H9 (cell line): ENCODE data around the gene LPP. TPM values are rescaled to one million over a fixed set of nuclear protein-coding genes. Genes with fewer than 3 reads are reported as not detected.

Experiments
- DNase-seq: peaks from one replicate; pipeline ENCODE4 v3.0.0-alpha.2; 2017
- H2AFZ ChIP-seq: one replicate; pipeline ENCODE4 v1.6.1; 2013; ENCODE audit warnings: mild to moderate bottlenecking, low read length, control low read depth, moderate library complexity
- H2AK5ac ChIP-seq: 2 replicates; pipeline ENCODE4 v1.6.1; 2013; ENCODE audit warnings: low read length, control low read depth, mixed read lengths; ENCODE audit not compliant: insufficient read length
- H2BK120ac ChIP-seq: one replicate; pipeline ENCODE4 v1.6.1; 2013; ENCODE audit warnings: low read depth, mild to moderate bottlenecking, low read length, control low read depth, inconsistent platforms; ENCODE audit not compliant: poor library complexity, severe bottlenecking
- H2BK12ac ChIP-seq: 2 replicates; pipeline ENCODE4 v1.6.1; 2013; ENCODE audit warnings: low read length, control low read depth, mixed read lengths, low read depth; ENCODE audit not compliant: insufficient read length
- H2BK15ac ChIP-seq: 2 replicates; pipeline ENCODE4 v1.6.1; 2013; ENCODE audit warnings: low read depth, low read length, control low read depth
- H2BK20ac ChIP-seq: one replicate; pipeline ENCODE4 v1.6.1; 2013; ENCODE audit warnings: low read depth, mild to moderate bottlenecking, low read length, control low read depth, inconsistent platforms; ENCODE audit not compliant: poor library complexity, severe bottlenecking
- H2BK5ac ChIP-seq: 2 replicates; pipeline ENCODE4 v1.6.1; 2013; ENCODE audit warnings: low read length, control low read depth, mixed read lengths; ENCODE audit not compliant: insufficient read length
- H3K14ac ChIP-seq: 2 replicates; pipeline ENCODE4 v1.6.1; 2013; ENCODE audit warnings: low read length, control low read depth; ENCODE audit not compliant: insufficient read depth
- H3K18ac ChIP-seq: 2 replicates; pipeline ENCODE4 v1.6.1; 2013; ENCODE audit warnings: low read depth, mild to moderate bottlenecking, mixed read lengths, low read length, control low read depth; ENCODE audit not compliant: insufficient read length
- H3K23ac ChIP-seq: 2 replicates; pipeline ENCODE4 v1.6.1; 2013; ENCODE audit warnings: low read length, control low read depth, mixed read lengths, low read depth; ENCODE audit not compliant: insufficient read length
- H3K23me2 ChIP-seq: 2 replicates; pipeline ENCODE4 v1.6.1; 2013; ENCODE audit warnings: low read depth, mild to moderate bottlenecking, mixed read lengths, low read length, control low read depth; ENCODE audit not compliant: insufficient read length, poor library complexity, severe bottlenecking
- H3K27ac ChIP-seq: 2 replicates; pipeline ENCODE4 v1.5.1; 2013; ENCODE audit warnings: low read length, control low read depth, mixed read lengths, low read depth; ENCODE audit not compliant: insufficient read length
- H3K27me3 ChIP-seq: 2 replicates; pipeline ENCODE4 v1.6.1; 2013; ENCODE audit warnings: low read length, control low read depth, inconsistent platforms; ENCODE audit not compliant: insufficient read depth
- H3K4ac ChIP-seq: 2 replicates; pipeline ENCODE4 v1.6.1; 2013; ENCODE audit warnings: low read depth, mild to moderate bottlenecking, control low read depth, inconsistent platforms, low read length, moderate library complexity
- H3K4me1 ChIP-seq: 2 replicates; pipeline ENCODE4 v1.6.1; 2013; ENCODE audit warnings: low read length, control low read depth, inconsistent platforms; ENCODE audit not compliant: insufficient read depth
- H3K4me2 ChIP-seq: 2 replicates; pipeline ENCODE4 v1.6.1; 2013; ENCODE audit warnings: low read length, control low read depth, mixed read lengths; ENCODE audit not compliant: insufficient read length, insufficient read depth
- H3K56ac ChIP-seq: 2 replicates; pipeline ENCODE4 v1.6.1; 2013; ENCODE audit warnings: low read depth, mild to moderate bottlenecking, mixed read lengths, low read length, control low read depth; ENCODE audit not compliant: insufficient read length
- H3K79me1 ChIP-seq: 2 replicates; pipeline ENCODE4 v1.6.1; 2013; ENCODE audit warnings: low read depth, mild to moderate bottlenecking, moderate library complexity, low read length, control low read depth, inconsistent platforms; ENCODE audit not compliant: insufficient read depth, poor library complexity, severe bottlenecking
- H3K79me2 ChIP-seq: 2 replicates; pipeline ENCODE4 v1.6.1; 2013; ENCODE audit warnings: low read length, control low read depth, inconsistent platforms; ENCODE audit not compliant: insufficient read depth
- H3K9ac ChIP-seq: 2 replicates; pipeline ENCODE4 v1.6.1; 2013; ENCODE audit warnings: low read length, control low read depth, mixed read lengths; ENCODE audit not compliant: insufficient read length; ENCODE audit errors: extremely low read depth
- H3K9me3 ChIP-seq: one replicate; pipeline ENCODE4 v1.6.1; 2013; ENCODE audit warnings: low read depth, low read length, inconsistent platforms; ENCODE audit not compliant: control insufficient read depth
- H3T11ph ChIP-seq: one replicate; pipeline ENCODE4 v1.6.1; 2013; ENCODE audit warnings: mild to moderate bottlenecking, low read length, control low read depth, inconsistent platforms
- H4K20me1 ChIP-seq: one replicate; pipeline ENCODE4 v1.6.1; 2013; ENCODE audit not compliant: control insufficient read depth, insufficient read length, insufficient read depth
- H4K5ac ChIP-seq: 2 replicates; pipeline ENCODE4 v1.6.1; 2013; ENCODE audit warnings: low read depth, mild to moderate bottlenecking, mixed read lengths, low read length, control low read depth; ENCODE audit not compliant: insufficient read length
- H4K8ac ChIP-seq: replicated peaks from 2 replicates; pipeline ENCODE4 v1.6.1; 2013; ENCODE audit warnings: low read length, control low read depth, mixed read lengths, low read depth; ENCODE audit not compliant: insufficient read length
- H4K91ac ChIP-seq: 2 replicates; pipeline ENCODE4 v1.6.1; 2013; ENCODE audit warnings: low read depth, mild to moderate bottlenecking, moderate library complexity, mixed read lengths, low read length, control low read depth; ENCODE audit not compliant: insufficient read length
- H3K27ac Mint-ChIP-seq, 3 experiments: 2 replicates in 2 of 3; 3 replicates in 1 of 3; pipeline ENCODE4 v1.8.0; 2020 to 2021; ENCODE audit warnings: mixed read lengths in 3 of 3, mild to moderate bottlenecking in 1 of 3, moderate library complexity in 1 of 3
- H3K27me3 Mint-ChIP-seq: 2 replicates; pipeline ENCODE4 v1.8.0; 2021; ENCODE audit warnings: low read depth, mild to moderate bottlenecking, moderate library complexity, mixed read lengths
- H3K36me3 Mint-ChIP-seq, 3 experiments: 2 replicates in 2 of 3; 3 replicates in 1 of 3; pipeline ENCODE4 v1.8.0; 2020 to 2021; ENCODE audit warnings: low read depth in 3 of 3, mixed read lengths in 3 of 3; ENCODE audit not compliant: insufficient read depth in 1 of 3
- H3K4me1 Mint-ChIP-seq, 2 experiments: 2 replicates each; pipeline ENCODE4 v1.8.0; 2020; ENCODE audit warnings: mixed read lengths in 2 of 2
- H3K4me3 Mint-ChIP-seq, 2 experiments: 2 replicates in 1 of 2; 3 replicates in 1 of 2; pipeline ENCODE4 v1.8.0; 2020 to 2021; ENCODE audit warnings: mild to moderate bottlenecking in 2 of 2, mixed read lengths in 2 of 2, moderate library complexity in 1 of 2
- H3K9me3 Mint-ChIP-seq, 2 experiments: 2 replicates in 1 of 2; 3 replicates in 1 of 2; pipeline ENCODE4 v1.8.0; 2020; ENCODE audit warnings: mild to moderate bottlenecking in 2 of 2, mixed read lengths in 2 of 2, moderate library complexity in 1 of 2
- CTCF ChIP-seq: fragments of 200-600 bp; sonication (generic); conservative IDR thresholded peaks from 3 replicates; pipeline ENCODE4 v1.8.0; 2021; ENCODE audit warnings: antibody characterized with exemption, mild to moderate bottlenecking
- WGBS: extraction: QIAGEN DNeasy Blood & Tissue Kit; methylation state at CpG from one replicate; pipeline ENCODE4 v1.1.7; 2013; ENCODE audit warnings: missing lambda C conversion rate, low lambda C conversion rate, mixed read lengths; ENCODE audit not compliant: insufficient read length; ENCODE audit errors: extremely low coverage; 5-methylcytosine and 5-hydroxymethylcytosine counted together
- total RNA-seq: library from RNA; stranded (reverse); gene quantifications from 2 replicates; pipeline ENCODE4 v1.2.1, GENCODE V29; 2021

LPP gene
- total RNA-seq, 1 experiment from 2014 or later = 64.6 TPM

GRCh38 chr3:188827576-188827975 lies 673.6 kb downstream of the LPP start:
- Mint-ChIP-seq H3K4me1 (no peaks in the 10 kb centered on the region), H3K36me3 (no peaks in the 10 kb centered on the region), H3K4me3 (no peak overlapping the region), H3K27me3 (no peaks in the 10 kb centered on the region), H3K9me3 (no peaks in the 10 kb centered on the region), H3K27ac (no peak overlapping the region; a peak in 1 of 7 replicates)
- Histone ChIP-seq H3K56ac (no peak overlapping the region), H3K18ac (no peak overlapping the region), H4K91ac (no peak overlapping the region), H3K14ac (no peak overlapping the region), H3K79me1 (no peaks in the 10 kb centered on the region), H2BK120ac (no peak overlapping the region), H4K20me1 (no peaks in the 10 kb centered on the region), H4K5ac (no peak overlapping the region), H2BK20ac (no peak overlapping the region), H4K8ac (no peak overlapping the region), H3K4me2 (no peak overlapping the region), H3K27me3 (no peaks in the 10 kb centered on the region), H3K4ac (no peak overlapping the region), H3K9me3 (no peaks in the 10 kb centered on the region), H2BK5ac (no peak overlapping the region), H3T11ph (no peak overlapping the region), H3K9ac (no peak overlapping the region), H2AK5ac (no peak overlapping the region), H2BK15ac (no peak overlapping the region), H3K79me2 (no peaks in the 10 kb centered on the region), H2BK12ac (no peak overlapping the region), H2AFZ (no peak overlapping the region), H3K23me2 (no peaks in the 10 kb centered on the region), H3K4me1 (no peaks in the 10 kb centered on the region), H3K23ac (no peak overlapping the region), H3K27ac (no peak overlapping the region)
- TF ChIP-seq CTCF = no peak
- WGBS = no CpG with 5 or more reads among the region's 3 CpGs
- DNase-seq = no peak
